MCF 10A (cell line): ENCODE results near the gene CA9. TPM values are rescaled to one million over a fixed set of nuclear protein-coding genes. Genes with fewer than 3 reads are reported as not detected.

Source experiments
- BruUV-seq: library from RNA; stranded (reverse); fragments of 400-500 nt; replicated peaks from 2 replicates; lab custom pipeline; 2021; lab: Mats Ljungman, UMichigan
- CTCF ChIA-PET: fragments of 300-600 bp; sonication (Branson Sonifier 250); formaldehyde crosslinking; extraction: SDS; loops from one replicate; lab custom pipeline; 2021; ENCODE audit warnings: antibody characterized with exemption, inconsistent platforms; lab: Yijun Ruan, JAX
- POLR2A ChIA-PET: fragments of 300-600, 350-650 bp; sonication (Branson Sonifier 250); formaldehyde crosslinking; extraction: SDS; loops from one replicate; lab custom pipeline; 2020; ENCODE audit warnings: antibody characterized with exemption, inconsistent platforms; lab: Yijun Ruan, JAX
- DNase-seq: peaks from one replicate; pipeline ENCODE4 v3.0.0-alpha.2; 2018; ENCODE audit not compliant: unreplicated experiment
- H3K27ac Mint-ChIP-seq: one replicate; pipeline ENCODE4 v1.8.0; 2022; ENCODE audit warnings: mild to moderate bottlenecking, low read depth, mixed read lengths; ENCODE audit not compliant: unreplicated experiment
- H3K27me3 Mint-ChIP-seq: one replicate; pipeline ENCODE4 v1.8.0; 2022; ENCODE audit warnings: mixed read lengths; ENCODE audit not compliant: insufficient read depth, unreplicated experiment
- H3K36me3 Mint-ChIP-seq: one replicate; pipeline ENCODE4 v1.8.0; 2022; ENCODE audit warnings: mild to moderate bottlenecking, moderate library complexity, mixed read lengths; ENCODE audit not compliant: insufficient read depth, unreplicated experiment
- H3K4me1 Mint-ChIP-seq: one replicate; pipeline ENCODE4 v1.8.0; 2022; ENCODE audit warnings: mixed read lengths; ENCODE audit not compliant: insufficient read depth, unreplicated experiment
- H3K4me3 Mint-ChIP-seq: one replicate; pipeline ENCODE4 v1.8.0; 2022; ENCODE audit warnings: mild to moderate bottlenecking, moderate library complexity, mixed read lengths; ENCODE audit not compliant: unreplicated experiment
- H3K9me3 Mint-ChIP-seq: one replicate; pipeline ENCODE4 v1.8.0; 2022; ENCODE audit warnings: mixed read lengths; ENCODE audit not compliant: unreplicated experiment
- intact Hi-C: fragments of 100-400 bp; cut with micrococcal nuclease; formaldehyde crosslinking; loops from 2 replicates; pipeline ENCODE4 v1.14.1; 2022
- total RNA-seq: library from RNA; stranded (reverse); gene quantifications from 2 replicates; pipeline ENCODE4 v1.2.3, GENCODE V29; 2022
- TF ChIP-seq, protein P1 (sequence below): fragments of 200-600 bp; IDR thresholded peaks from one replicate; pipeline ENCODE4 v1.8.0; 2022; ENCODE audit warnings: antibody characterized with exemption, mild to moderate bottlenecking; ENCODE audit not compliant: unreplicated experiment

Gene CA9
- total RNA-seq, 1 experiment from 2014 or later: not detected

DNA sequence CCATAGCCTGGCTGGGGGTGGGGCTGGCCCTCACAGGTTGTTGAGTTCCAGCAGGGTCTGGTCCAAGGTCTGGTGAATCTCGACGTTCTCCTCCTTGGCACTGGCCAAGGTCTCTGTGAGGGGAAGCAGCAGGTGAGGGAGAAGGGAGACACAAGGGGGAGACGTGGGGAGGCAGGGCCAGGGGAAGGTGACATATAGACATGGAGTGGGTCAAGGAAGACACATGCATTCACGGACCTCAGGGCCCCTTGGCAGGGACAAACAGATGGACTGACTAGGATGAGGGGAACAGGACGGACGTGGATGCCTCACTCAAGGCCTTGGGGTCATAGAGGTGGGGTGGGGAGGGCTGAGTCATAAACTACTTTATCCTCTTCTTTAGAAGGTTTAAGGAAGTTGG, 8.3 kb downstream of the CA9 start:
- DNase-seq: no peak
- intact Hi-C loops: no loop called here
- H3K4me1 Mint-ChIP-seq: peaks cover 14% of the 10 kb centered on the region
- CTCF ChIA-PET: interaction anchor here (4.8 kb wide), 1 partner anchor 14 kb away, joined by 34 read pairs; no protein-coding TSS in a partner anchor
- H3K27ac Mint-ChIP-seq: no peak overlapping the region
- BruUV-seq: no TSS peak
- H3K9me3 Mint-ChIP-seq: no peaks in the 10 kb centered on the region
- no peaks in the 10 kb centered on the region for H3K27me3 Mint-ChIP-seq
- POLR2A ChIA-PET: interaction anchor here (0.6 kb wide), 1 partner anchor 605 kb away, joined by 3 read pairs; no protein-coding TSS in a partner anchor
- peaks cover 52% of the 10 kb centered on the region for H3K36me3 Mint-ChIP-seq
- TF ChIP-seq, protein P1, sequence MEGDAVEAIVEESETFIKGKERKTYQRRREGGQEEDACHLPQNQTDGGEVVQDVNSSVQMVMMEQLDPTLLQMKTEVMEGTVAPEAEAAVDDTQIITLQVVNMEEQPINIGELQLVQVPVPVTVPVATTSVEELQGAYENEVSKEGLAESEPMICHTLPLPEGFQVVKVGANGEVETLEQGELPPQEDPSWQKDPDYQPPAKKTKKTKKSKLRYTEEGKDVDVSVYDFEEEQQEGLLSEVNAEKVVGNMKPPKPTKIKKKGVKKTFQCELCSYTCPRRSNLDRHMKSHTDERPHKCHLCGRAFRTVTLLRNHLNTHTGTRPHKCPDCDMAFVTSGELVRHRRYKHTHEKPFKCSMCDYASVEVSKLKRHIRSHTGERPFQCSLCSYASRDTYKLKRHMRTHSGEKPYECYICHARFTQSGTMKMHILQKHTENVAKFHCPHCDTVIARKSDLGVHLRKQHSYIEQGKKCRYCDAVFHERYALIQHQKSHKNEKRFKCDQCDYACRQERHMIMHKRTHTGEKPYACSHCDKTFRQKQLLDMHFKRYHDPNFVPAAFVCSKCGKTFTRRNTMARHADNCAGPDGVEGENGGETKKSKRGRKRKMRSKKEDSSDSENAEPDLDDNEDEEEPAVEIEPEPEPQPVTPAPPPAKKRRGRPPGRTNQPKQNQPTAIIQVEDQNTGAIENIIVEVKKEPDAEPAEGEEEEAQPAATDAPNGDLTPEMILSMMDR: no peak
- H3K4me3 Mint-ChIP-seq: no peak overlapping the region

GRCh38 chr9:35682520-35683315, 9.0 kb downstream of the CA9 start:
- intact Hi-C loops: no loop called here
- ChIA-PET CTCF (interaction anchor here (4.8 kb wide), 1 partner anchor 14 kb away, joined by 34 read pairs; no protein-coding TSS in a partner anchor), POLR2A (interaction anchor here (0.6 to 2.3 kb wide), 3 partner anchors 8 to 605 kb away, joined by 3 to 9 read pairs (median 4); partner anchors contain the start of gene CA9)

GRCh38 chr9:35683323-35683722, 9.6 kb downstream of the CA9 start:
- Mint-ChIP-seq H3K4me1 (peaks cover 22% of the 10 kb centered on the region), H3K9me3 (no peaks in the 10 kb centered on the region), H3K27ac (no peak overlapping the region), H3K36me3 (peaks cover 58% of the 10 kb centered on the region), H3K27me3 (no peaks in the 10 kb centered on the region), H3K4me3 (no peak overlapping the region)
- intact Hi-C loops: no loop called here
- ChIA-PET CTCF (interaction anchor here (4.8 kb wide), 1 partner anchor 13 kb away, joined by 34 read pairs; no protein-coding TSS in a partner anchor), POLR2A (interaction anchor here (0.9 to 2.3 kb wide), 2 partner anchors 9 to 35 kb away, joined by 4 to 9 read pairs; partner anchors contain the start of gene CA9)
- no TSS peak for BruUV-seq
- no peak for DNase-seq
- TF ChIP-seq, protein P1: no peak

More at GRCh38 chr9:35682520-35683315, 9.0 kb downstream of the CA9 start:
- BruUV-seq: no TSS peak
- H3K36me3 Mint-ChIP-seq: peaks cover 58% of the 10 kb centered on the region
- H3K9me3 Mint-ChIP-seq: no peaks in the 10 kb centered on the region
- no peaks in the 10 kb centered on the region for H3K27me3 Mint-ChIP-seq
- no peak for DNase-seq
- no peak overlapping the region for H3K4me3 Mint-ChIP-seq
- peaks cover 20% of the 10 kb centered on the region for H3K4me1 Mint-ChIP-seq
- H3K27ac Mint-ChIP-seq: no peak overlapping the region
- TF ChIP-seq, protein P1: no peak

- no peak overlapping the region for H3K4me3 Mint-ChIP-seq
- no peaks in the 10 kb centered on the region for H3K27me3 Mint-ChIP-seq
- H3K27ac Mint-ChIP-seq: no peak overlapping the region
- no peak for DNase-seq
- H3K36me3 Mint-ChIP-seq: peaks cover 55% of the 10 kb centered on the region
- H3K9me3 Mint-ChIP-seq: no peaks in the 10 kb centered on the region
- ChIA-PET POLR2A (interaction anchor here (0.9 to 2.3 kb wide), 3 partner anchors 11 to 605 kb away, joined by 3 to 9 read pairs (median 4); partner anchors contain the start of genes CA9 and FANCG), CTCF (interaction anchor here (1.6 to 4.8 kb wide), 2 partner anchors 11 to 38 kb away, joined by 6 to 34 read pairs; no protein-coding TSS in a partner anchor)
- TF ChIP-seq, protein P1: no peak
- intact Hi-C loops: no loop called here
- BruUV-seq: no TSS peak
- peaks cover 33% of the 10 kb centered on the region for H3K4me1 Mint-ChIP-seq
Measured at GRCh38 chr9:35684921-35685320, 11.2 kb downstream of the CA9 start.
